ENCODE measurements around the gene SOX13.

DNA sequence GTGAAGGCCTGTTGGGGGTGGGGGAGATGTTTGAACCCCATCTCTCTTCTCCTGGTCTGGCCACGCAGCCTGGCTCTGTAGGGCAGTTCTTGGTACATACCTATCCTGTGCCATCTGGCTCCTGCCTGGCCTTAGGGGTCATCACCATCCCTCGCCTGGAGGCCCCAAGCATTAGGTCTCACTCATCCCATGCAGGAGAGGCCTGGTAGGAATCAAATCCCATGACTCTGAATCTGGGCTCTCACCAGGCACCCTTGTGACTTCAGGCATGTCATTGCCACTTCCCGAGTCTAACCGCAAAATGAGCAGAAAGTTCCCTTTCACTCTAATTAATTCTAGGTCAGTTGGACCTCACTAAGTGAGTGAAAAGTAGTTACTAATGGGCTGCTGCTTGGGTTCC is 41.7 kb downstream of the SOX13 start:
- TF ChIP-seq, protein P1, sequence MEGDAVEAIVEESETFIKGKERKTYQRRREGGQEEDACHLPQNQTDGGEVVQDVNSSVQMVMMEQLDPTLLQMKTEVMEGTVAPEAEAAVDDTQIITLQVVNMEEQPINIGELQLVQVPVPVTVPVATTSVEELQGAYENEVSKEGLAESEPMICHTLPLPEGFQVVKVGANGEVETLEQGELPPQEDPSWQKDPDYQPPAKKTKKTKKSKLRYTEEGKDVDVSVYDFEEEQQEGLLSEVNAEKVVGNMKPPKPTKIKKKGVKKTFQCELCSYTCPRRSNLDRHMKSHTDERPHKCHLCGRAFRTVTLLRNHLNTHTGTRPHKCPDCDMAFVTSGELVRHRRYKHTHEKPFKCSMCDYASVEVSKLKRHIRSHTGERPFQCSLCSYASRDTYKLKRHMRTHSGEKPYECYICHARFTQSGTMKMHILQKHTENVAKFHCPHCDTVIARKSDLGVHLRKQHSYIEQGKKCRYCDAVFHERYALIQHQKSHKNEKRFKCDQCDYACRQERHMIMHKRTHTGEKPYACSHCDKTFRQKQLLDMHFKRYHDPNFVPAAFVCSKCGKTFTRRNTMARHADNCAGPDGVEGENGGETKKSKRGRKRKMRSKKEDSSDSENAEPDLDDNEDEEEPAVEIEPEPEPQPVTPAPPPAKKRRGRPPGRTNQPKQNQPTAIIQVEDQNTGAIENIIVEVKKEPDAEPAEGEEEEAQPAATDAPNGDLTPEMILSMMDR (IDR thresholded peaks at IDR 0.05): no peak
- TF ChIP-seq POLR2AphosphoS5 (IDR thresholded peaks at IDR 0.05) (no peak), EP300 (IDR thresholded peaks at IDR 0.05) (no peak), POLR2A (IDR thresholded peaks at IDR 0.05; ENCODE audit: low read depth) (no peak)

Data from esophagus muscularis mucosa (tissue), 4 donors.